Measurements from ENCODE around the gene GPR179. TPM values are rescaled to one million over a fixed set of nuclear protein-coding genes. Genes with fewer than 3 reads are reported as not detected.

Gene GPR179
- total RNA-seq, 1 donor from 2014 or later = not detected

GRCh38 chr17:38325221-38325851 lies 18.4 kb downstream of the GPR179 start:
- peaks cover 3% of the 10 kb centered on the region for H3K27me3 Mint-ChIP-seq (ENCODE audit: low read depth)
- H3K36me3 Mint-ChIP-seq (ENCODE audit: low read depth) = peaks cover 14% of the 10 kb centered on the region
- peaks cover 4% of the 10 kb centered on the region for H3K4me1 Mint-ChIP-seq (ENCODE audit: low read depth)
- no peak for DNase-seq (ENCODE audit: low spot score)
- TF ChIP-seq CTCF (IDR thresholded peaks at IDR 0.05) = no peak
- no peak overlapping the region for H3K4me3 Mint-ChIP-seq (ENCODE audit: unreplicated experiment)
- no peaks in the 10 kb centered on the region for H3K9me3 Mint-ChIP-seq (ENCODE audit: low read depth)
- no peak overlapping the region for H3K27ac Mint-ChIP-seq (ENCODE audit: unreplicated experiment)

DNA sequence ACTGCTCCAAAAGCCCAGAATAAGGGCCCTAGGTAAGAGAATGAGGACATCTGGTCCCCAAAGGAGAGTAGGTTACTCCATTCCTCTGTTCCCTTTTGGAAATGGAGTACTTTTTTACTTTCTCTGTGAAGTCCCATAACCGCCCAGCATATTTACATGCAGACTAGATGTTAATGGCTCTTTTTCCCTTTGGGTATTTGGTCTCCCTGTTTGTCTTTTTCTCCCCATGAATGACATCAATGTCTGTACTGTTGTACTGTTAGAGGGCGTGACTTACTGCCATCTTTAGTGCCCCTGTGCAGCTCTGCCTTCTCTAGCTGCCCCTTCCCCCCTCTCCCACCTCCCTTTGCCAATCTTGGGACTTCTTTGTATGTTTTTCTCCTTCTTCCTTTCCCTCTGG lies 19.0 kb downstream of the GPR179 start:
- DNase-seq (ENCODE audit: low spot score) = no peak
- H3K4me3 Mint-ChIP-seq (ENCODE audit: unreplicated experiment) = no peak overlapping the region
- H3K27me3 Mint-ChIP-seq (ENCODE audit: low read depth) = peaks cover 3% of the 10 kb centered on the region
- no peak for TF ChIP-seq CTCF (IDR thresholded peaks at IDR 0.05)
- no peak overlapping the region for H3K27ac Mint-ChIP-seq (ENCODE audit: unreplicated experiment)
- H3K36me3 Mint-ChIP-seq (ENCODE audit: low read depth) = peaks cover 18% of the 10 kb centered on the region
- peaks cover 4% of the 10 kb centered on the region for H3K4me1 Mint-ChIP-seq (ENCODE audit: low read depth)
- H3K9me3 Mint-ChIP-seq (ENCODE audit: low read depth) = no peaks in the 10 kb centered on the region

- no peak overlapping the region for H3K27ac Mint-ChIP-seq (ENCODE audit: unreplicated experiment)
- H3K4me3 Mint-ChIP-seq (ENCODE audit: unreplicated experiment) = no peak overlapping the region
- no peaks in the 10 kb centered on the region for H3K9me3 Mint-ChIP-seq (ENCODE audit: low read depth)
- no peak for DNase-seq (ENCODE audit: low spot score)
- peaks cover 4% of the 10 kb centered on the region for H3K4me1 Mint-ChIP-seq (ENCODE audit: low read depth)
- H3K27me3 Mint-ChIP-seq (ENCODE audit: low read depth) = peaks cover 3% of the 10 kb centered on the region
- peaks cover 20% of the 10 kb centered on the region for H3K36me3 Mint-ChIP-seq (ENCODE audit: low read depth)
- no peak for TF ChIP-seq CTCF (IDR thresholded peaks at IDR 0.05)
These were observed 19.5 kb downstream of the GPR179 start for GRCh38 chr17:38324141-38324697.

DNA sequence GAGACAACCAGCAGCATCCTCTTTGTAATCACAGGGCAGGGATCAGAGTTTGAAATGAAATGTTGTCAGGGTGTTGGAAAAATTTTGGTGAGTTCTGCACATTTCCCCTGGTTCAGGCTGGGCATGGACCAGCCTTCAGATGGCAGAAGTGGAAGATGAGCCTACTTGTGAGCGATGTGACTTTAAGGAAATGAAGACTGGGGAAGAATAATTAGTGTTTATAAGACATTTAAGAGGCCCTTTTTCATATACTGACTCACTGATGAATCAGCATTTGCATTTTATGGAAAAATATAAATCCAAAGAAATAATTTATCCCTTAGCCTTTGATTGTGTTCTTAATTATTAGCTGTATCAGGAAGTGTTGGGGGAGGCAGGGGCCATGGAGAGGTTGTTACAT lies 20.9 kb downstream of the GPR179 start:
- Mint-ChIP-seq H3K27me3 (ENCODE audit: low read depth) (no peaks in the 10 kb centered on the region), H3K9me3 (ENCODE audit: low read depth) (no peaks in the 10 kb centered on the region), H3K36me3 (ENCODE audit: low read depth) (peaks cover 22% of the 10 kb centered on the region), H3K4me3 (ENCODE audit: unreplicated experiment) (no peak overlapping the region), H3K27ac (ENCODE audit: unreplicated experiment) (no peak overlapping the region), H3K4me1 (ENCODE audit: low read depth) (peaks cover 4% of the 10 kb centered on the region)
- DNase-seq (ENCODE audit: low spot score) = peak; percentile 1
- no peak for TF ChIP-seq CTCF (IDR thresholded peaks at IDR 0.05)

GRCh38 chr17:38322156-38322779 lies 21.5 kb downstream of the GPR179 start:
- no peaks in the 10 kb centered on the region for H3K27me3 Mint-ChIP-seq (ENCODE audit: low read depth)
- H3K4me3 Mint-ChIP-seq (ENCODE audit: unreplicated experiment) = no peak overlapping the region
- DNase-seq (ENCODE audit: low spot score) = peak; percentile 51
- no peak overlapping the region for H3K27ac Mint-ChIP-seq (ENCODE audit: unreplicated experiment)
- peaks cover 22% of the 10 kb centered on the region for H3K36me3 Mint-ChIP-seq (ENCODE audit: low read depth)
- peaks cover 4% of the 10 kb centered on the region for H3K4me1 Mint-ChIP-seq (ENCODE audit: low read depth)
- no peaks in the 10 kb centered on the region for H3K9me3 Mint-ChIP-seq (ENCODE audit: low read depth)
- TF ChIP-seq CTCF (IDR thresholded peaks at IDR 0.05) = peak; percentile 83

All from chondrocyte (in vitro differentiated cells).